Large intestine (tissue), 3 donors: ENCODE results near the gene H3-3A. TPM values are rescaled to one million over a fixed set of nuclear protein-coding genes. Genes with fewer than 3 reads are reported as not detected.

ENCODE experiments used
- DNase-seq, 2 donors: peaks; one replicate each; pipeline versions ENCODE4 v3.0.0 to v3.0.0-alpha.2; 2013
- H3K27ac ChIP-seq: one replicate; pipeline ENCODE4 v1.5.1; 2013; ENCODE audit warnings: low read length
- H3K27me3 ChIP-seq: 2 replicates; pipeline ENCODE4 v1.6.1; 2013; ENCODE audit warnings: low read length; ENCODE audit not compliant: control insufficient read depth, insufficient read depth
- H3K36me3 ChIP-seq: 2 replicates; pipeline ENCODE4 v1.6.1; 2013; ENCODE audit warnings: low read length; ENCODE audit not compliant: control insufficient read depth, insufficient read depth
- H3K4me1 ChIP-seq: one replicate; pipeline ENCODE4 v1.6.1; 2013; ENCODE audit warnings: low read length; ENCODE audit not compliant: control insufficient read depth, insufficient read depth
- H3K4me3 ChIP-seq: one replicate; pipeline ENCODE4 v1.5.1; 2013; ENCODE audit warnings: low read length
- H3K9me3 ChIP-seq: one replicate; pipeline ENCODE4 v1.6.1; 2013; ENCODE audit warnings: mild to moderate bottlenecking, low read depth, low read length, moderate library complexity; ENCODE audit not compliant: control insufficient read depth
- WGBS: methylation state at CpG from one replicate; pipeline ENCODE4 v1.1.5; 2013; ENCODE audit warnings: low lambda C conversion rate; ENCODE audit not compliant: insufficient coverage; 5-methylcytosine and 5-hydroxymethylcytosine counted together
- polyA plus RNA-seq: library from polyadenylated mRNA; unstranded; fragments of 120-200 nt; gene quantifications from one replicate; pipeline ENCODE4 v1.2.1, GENCODE V29; 2013

Gene H3-3A
- polyA plus RNA-seq, 1 donor = 750 TPM

DNA sequence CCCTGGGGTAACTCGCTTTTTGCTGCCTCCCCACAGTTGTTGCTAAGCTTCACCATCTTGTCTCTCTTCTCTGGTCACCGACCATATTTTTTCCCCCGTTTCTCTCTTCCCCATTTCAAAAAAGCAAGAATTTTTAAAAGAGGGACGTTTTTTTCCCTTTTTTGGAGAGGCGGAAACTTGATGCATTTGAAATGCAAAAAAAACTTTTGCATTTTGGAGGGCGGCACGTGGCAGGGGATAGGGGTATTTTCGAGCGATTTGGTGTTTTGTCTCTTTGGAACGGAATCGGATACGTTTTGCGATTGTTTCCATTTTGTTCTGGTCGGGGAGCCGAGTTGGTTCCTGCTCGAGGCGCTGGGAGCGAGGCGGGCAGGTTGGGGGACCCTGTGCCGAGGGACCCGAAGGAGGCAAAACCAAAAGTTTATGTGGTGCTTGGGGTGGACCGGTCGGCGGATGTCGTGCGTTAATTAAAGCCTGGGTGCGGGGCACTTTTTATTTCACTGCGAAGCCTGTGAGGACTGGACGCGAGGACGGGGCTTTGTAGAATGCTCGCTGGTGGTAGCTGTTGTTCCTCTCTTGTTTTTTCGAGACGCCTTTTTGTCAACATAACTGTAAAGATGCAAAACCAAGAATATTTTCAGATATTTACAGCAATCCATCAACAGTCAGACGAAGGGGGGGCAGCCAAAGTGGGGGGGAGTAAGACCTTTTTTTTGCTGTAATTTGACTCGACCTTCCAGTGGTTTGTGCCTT lies 884 bp downstream of the H3-3A start:
- Histone ChIP-seq H3K27me3 (no peaks in the 10 kb centered on the region), H3K36me3 (peaks cover 25% of the 10 kb centered on the region), H3K27ac (peak overlapping the region; percentile 100), H3K4me1 (peaks cover 21% of the 10 kb centered on the region), H3K9me3 (peaks cover 3% of the 10 kb centered on the region), H3K4me3 (peak overlapping the region; percentile 81)
- WGBS = 0% methylated on average over 7 of the region's 36 CpGs
- DNase-seq = peak in 1 of 2 donors; percentile 67

DNA sequence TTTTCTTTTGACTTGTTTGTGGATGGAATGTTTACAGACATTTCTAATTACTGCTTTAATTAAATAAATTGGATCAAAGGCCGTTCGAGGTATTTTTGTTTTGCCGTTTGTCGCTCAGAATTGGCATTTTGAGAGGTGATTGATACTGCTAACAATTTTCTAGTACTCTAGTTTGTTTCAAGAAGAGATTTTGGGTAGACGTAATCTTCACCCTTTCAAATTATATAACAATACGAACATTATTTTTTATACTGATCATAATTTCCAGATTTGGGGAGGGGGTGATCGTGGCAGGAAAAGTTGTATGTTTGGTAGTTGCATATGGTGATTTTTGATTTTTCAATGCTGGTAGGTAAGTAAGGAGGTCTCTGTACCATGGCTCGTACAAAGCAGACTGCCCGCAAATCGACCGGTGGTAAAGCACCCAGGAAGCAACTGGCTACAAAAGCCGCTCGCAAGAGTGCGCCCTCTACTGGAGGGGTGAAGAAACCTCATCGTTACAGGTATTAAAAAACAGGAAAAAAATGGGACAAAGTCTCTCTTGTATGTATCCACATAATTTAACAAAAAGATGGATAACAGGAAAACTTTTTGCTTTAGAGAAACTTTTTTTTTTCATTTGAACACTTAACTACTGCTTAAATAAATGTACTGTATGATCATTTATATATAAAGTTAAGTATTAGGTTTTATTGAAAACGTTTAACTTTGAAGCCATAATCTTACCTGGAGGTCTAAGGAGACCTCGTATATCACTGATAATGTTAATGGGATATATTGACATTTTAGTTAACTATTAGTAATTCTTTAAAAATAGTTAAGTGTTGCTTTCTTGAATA lies 1.7 kb downstream of the H3-3A start:
- H3K4me1 ChIP-seq = peaks cover 21% of the 10 kb centered on the region
- peak overlapping the region; percentile 81 for H3K4me3 ChIP-seq
- peaks cover 3% of the 10 kb centered on the region for H3K9me3 ChIP-seq
- WGBS = 0% methylated on average over 2 of the region's 17 CpGs
- DNase-seq = peak in 1 of 2 donors; percentile 55
- H3K36me3 ChIP-seq = peaks cover 33% of the 10 kb centered on the region
- H3K27me3 ChIP-seq = no peaks in the 10 kb centered on the region
- H3K27ac ChIP-seq = peak overlapping the region; percentile 100

DNA sequence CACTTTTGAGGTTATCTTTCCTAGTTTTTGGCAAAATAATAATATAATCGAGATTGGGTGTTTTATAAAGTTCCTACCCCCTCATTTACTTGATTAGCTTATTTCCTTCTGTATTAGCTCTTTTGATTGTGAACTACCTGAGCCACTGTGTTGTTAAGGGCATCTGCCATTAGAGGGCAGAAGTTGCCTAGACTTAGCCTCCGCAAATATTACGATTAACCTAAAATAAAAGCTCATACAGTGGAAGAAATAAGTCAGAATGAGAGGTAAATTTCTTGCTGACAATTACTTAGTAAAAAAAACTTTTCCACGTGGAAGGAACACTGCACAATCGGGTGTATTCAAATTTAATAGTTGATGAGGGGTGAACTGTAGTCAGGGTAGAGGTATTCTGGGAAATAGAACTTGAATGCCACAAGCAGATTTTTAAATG lies 2.3 kb downstream of the H3-3A start:
- H3K9me3 ChIP-seq = peaks cover 3% of the 10 kb centered on the region
- H3K4me1 ChIP-seq = peaks cover 21% of the 10 kb centered on the region
- peaks cover 38% of the 10 kb centered on the region for H3K36me3 ChIP-seq
- H3K4me3 ChIP-seq = peak overlapping the region; percentile 81
- peak in 1 of 2 donors; percentile 66 for DNase-seq
- H3K27ac ChIP-seq = peak overlapping the region; percentile 100
- no peaks in the 10 kb centered on the region for H3K27me3 ChIP-seq
- 0% methylated on average over 1 of the region's 5 CpGs for WGBS

DNA sequence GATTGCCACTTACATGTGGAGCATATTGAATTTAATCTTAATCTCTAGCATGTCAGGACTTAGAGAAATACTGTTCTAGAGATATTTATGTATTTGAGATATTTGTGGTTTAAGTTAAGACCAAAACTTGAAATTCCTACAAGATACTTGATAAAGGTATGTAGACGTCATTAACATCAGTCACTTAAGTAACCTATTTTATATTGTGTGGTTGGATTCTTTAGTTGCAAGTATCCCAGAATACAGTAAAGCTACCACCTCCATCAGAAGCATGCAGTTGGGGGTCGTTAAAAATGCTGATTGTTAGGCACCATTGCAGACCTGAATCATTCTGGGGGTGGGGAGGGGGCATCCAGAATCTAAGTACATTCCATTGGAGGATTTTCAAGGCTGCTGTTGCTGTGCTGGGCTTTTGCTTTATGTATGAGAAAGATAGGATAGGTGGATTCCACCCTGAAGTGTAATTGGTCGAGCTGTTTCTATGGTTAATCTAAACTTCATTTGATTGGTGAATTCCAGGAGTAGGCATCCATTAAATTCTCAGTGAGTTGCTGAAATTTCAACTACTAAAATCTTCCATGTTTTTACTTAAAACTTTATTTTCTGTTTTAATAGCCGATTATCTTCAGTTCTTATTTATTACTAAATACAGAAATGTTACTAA lies 4.0 kb downstream of the H3-3A start:
- peaks cover 12% of the 10 kb centered on the region for H3K4me1 ChIP-seq
- 70% methylated on average over 2 of the region's 4 CpGs for WGBS
- H3K4me3 ChIP-seq = no peak overlapping the region
- H3K9me3 ChIP-seq = peaks cover 3% of the 10 kb centered on the region
- no peaks in the 10 kb centered on the region for H3K27me3 ChIP-seq
- H3K36me3 ChIP-seq = peaks cover 47% of the 10 kb centered on the region
- no peak overlapping the region for H3K27ac ChIP-seq
- no peak for DNase-seq

DNA sequence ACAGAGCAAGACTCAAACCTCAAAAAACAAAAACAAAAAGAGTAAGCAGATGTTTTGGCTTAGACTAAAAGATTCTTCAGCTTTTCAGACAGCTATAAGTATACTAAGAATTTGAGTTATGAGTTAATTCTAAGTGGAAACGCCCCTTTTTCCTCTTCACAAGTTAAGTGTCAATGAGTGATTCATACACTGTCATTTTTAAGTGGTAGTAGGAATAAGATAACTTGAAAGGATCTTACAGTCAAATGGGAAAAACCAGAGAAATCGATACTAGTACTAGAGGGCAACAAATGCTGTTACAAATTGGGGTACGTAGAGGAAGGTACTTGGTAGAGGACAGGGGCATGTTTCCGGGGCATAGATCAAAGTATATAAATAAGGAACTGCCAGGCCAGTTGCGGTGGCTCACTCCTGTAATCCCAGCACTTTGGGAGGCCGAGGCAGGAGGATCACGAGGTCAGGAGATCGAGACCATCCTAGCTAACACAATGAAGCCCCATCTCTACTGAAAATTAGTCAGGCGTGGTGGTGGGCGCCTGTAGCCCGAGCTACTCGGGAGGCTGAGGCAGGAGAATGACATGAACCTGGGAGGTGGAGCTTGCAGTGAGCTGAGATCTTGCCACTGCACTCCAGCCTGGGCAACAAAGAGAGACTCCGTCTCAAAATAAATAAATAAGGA lies 7.4 kb downstream of the H3-3A start:
- H3K4me1 ChIP-seq = peaks cover 12% of the 10 kb centered on the region

DNA sequence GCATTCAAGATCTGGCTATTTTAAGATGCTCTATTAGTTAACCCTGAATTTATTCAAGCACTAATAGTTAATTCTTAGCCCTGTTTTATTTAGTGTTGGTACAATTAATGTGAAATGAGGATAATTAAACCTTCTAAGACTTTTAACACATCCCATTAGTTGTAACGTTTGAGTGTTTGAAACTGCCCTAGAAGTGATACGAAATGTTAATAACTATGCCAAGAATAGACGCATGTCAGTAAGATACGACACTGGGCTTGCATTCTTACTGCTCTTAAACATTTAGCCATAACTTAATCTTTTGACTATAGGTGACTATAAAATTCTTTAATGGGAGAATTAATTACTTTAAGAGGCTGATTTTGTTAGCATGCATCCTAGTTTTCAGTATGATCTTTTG lies 9.8 kb downstream of the H3-3A start:
- no peaks in the 10 kb centered on the region for H3K9me3 ChIP-seq
- no peaks in the 10 kb centered on the region for H3K4me1 ChIP-seq
- H3K4me3 ChIP-seq = no peak overlapping the region
- peaks cover 50% of the 10 kb centered on the region for H3K36me3 ChIP-seq
- H3K27me3 ChIP-seq = no peaks in the 10 kb centered on the region
- H3K27ac ChIP-seq = no peak overlapping the region
- no peak for DNase-seq
- WGBS = 54% methylated on average over 2 of the region's 4 CpGs

More for the DNA sequence above, 7.4 kb downstream of the H3-3A start:
- no peaks in the 10 kb centered on the region for H3K27me3 ChIP-seq
- peaks cover 64% of the 10 kb centered on the region for H3K36me3 ChIP-seq
- no peak overlapping the region for H3K4me3 ChIP-seq
- 100% methylated on average over 1 of the region's 13 CpGs for WGBS
- no peak for DNase-seq
- H3K27ac ChIP-seq = no peak overlapping the region
- H3K9me3 ChIP-seq = no peaks in the 10 kb centered on the region

DNA sequence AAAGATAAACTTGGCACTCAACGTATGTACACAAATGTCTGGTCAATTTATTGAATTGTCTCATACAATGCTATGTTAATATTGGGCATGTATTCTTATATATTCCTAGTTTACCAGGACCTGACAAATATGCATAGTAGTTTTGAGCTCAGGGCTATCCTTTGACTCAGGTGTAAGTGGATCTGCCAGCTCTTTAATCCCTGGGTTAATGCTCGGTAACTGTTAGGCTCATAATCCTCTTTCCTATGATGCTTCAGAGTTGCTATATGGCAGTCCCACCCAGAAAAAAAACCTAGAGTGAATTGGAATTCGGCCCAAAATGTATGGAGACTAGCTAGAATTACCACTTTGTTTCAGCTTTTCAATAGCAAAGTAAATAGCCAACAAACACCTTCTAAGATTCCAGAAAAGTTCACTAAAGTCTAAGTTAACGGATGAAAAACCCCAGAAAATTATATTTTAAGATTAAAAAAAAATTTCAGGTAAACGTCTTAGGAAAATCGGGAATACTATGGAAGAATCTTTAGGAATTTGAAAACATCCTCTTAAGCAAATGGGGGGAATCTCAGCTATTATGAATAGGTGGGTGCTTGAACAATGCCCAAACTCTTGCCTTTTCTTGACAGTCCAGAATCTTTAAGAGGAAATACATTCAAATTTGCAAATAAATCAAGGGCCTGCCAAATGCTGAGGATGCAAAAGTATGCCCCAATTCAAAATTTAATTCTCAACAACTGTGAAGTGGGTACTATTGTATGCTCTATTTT lies 10.9 kb downstream of the H3-3A start:
- Histone ChIP-seq H3K27me3 (no peaks in the 10 kb centered on the region), H3K4me3 (no peak overlapping the region), H3K36me3 (peaks cover 42% of the 10 kb centered on the region), H3K9me3 (no peaks in the 10 kb centered on the region), H3K27ac (no peak overlapping the region), H3K4me1 (no peaks in the 10 kb centered on the region)
- 0% methylated on average over 1 of the region's 6 CpGs for WGBS
- DNase-seq = no peak

DNA sequence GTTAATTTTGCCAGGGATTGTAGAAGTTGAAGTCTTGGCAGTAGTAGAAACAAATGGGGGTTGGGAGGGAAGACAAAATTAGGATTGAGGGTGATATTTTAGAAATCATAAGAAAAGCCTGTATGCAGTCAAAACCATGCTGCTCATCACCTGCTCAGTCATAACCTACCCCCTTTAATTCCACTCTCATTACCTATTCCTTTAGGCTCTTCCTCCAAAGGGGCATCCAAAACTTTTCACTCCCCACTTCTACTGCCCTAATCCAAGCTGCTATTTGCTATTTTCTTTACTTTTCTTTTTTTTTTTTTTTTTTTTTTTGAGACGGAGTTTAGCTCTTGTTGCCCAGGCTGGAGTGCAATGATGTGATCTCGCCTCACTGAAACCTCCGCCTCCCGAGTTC lies 11.5 kb downstream of the H3-3A start:
- Histone ChIP-seq H3K9me3 (no peaks in the 10 kb centered on the region), H3K27ac (no peak overlapping the region), H3K4me3 (no peak overlapping the region), H3K36me3 (peaks cover 35% of the 10 kb centered on the region), H3K27me3 (no peaks in the 10 kb centered on the region), H3K4me1 (no peaks in the 10 kb centered on the region)
- WGBS = no CpG with 5 or more reads among the region's 4 CpGs
- no peak for DNase-seq

DNA sequence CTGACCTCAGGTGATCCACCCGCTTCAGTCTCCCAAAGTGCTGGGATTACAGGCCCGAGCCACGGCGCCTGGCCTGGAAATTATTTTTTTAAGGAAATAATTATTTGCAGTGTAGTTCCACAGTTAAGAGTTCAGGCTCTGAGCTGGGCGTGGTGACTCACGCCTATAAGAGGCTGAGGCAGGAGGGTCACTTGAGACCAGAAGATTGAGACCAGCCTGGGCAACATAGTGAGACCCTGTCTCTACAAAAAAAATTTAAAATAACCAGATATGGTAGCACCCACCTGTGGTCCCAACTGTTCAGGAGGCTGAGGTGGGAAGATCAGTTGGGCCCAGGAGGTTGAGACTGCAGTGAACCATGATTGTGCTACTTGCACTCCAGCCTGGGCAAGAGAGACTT lies 13.9 kb downstream of the H3-3A start:
- no peak overlapping the region for H3K27ac ChIP-seq
- no peak overlapping the region for H3K4me3 ChIP-seq
- WGBS = no CpG with 5 or more reads among the region's 6 CpGs
- no peak for DNase-seq
- no peaks in the 10 kb centered on the region for H3K9me3 ChIP-seq
- peaks cover 20% of the 10 kb centered on the region for H3K36me3 ChIP-seq
- no peaks in the 10 kb centered on the region for H3K4me1 ChIP-seq
- H3K27me3 ChIP-seq = no peaks in the 10 kb centered on the region
